Right ventricle myocardium superior (tissue), 1 donor: ENCODE measurements around the gene C15orf62. TPM values are rescaled to one million over a fixed set of nuclear protein-coding genes. Genes with fewer than 3 reads are reported as not detected.

Source experiments
- ATAC-seq: fragments of 200-7000 bp; cut with Tn5 transposase; one replicate; pipeline ENCODE4 v1.9.1; 2020; ENCODE audit warnings: mild to moderate bottlenecking; ENCODE audit not compliant: poor library complexity
- DNase-seq: peaks from one replicate; pipeline ENCODE4 v3.0.0-alpha.2; 2020
- intact Hi-C: fragments of 100-400 bp; cut with DNase I; formaldehyde crosslinking; loops from one replicate; pipeline ENCODE4 v1.11.2; 2022
- long read RNA-seq: library from polyadenylated mRNA; unstranded; transcript quantifications from one replicate; pipeline ENCODE4 v2.0.0, GENCODE V29; 2021
- total RNA-seq: library from RNA; stranded (reverse); fragmentation: NEBNext Ultra II Directional; extraction: Animal tissue kit (Norgen Biotek cat#: 25700); gene quantifications from one replicate; pipeline ENCODE4 v1.2.1, GENCODE V29; 2021
- donor health status: DM: no; HTN: yes; CAD: no; lungs with severe emphysema.

The C15orf62 gene
- total RNA-seq = 0.16 TPM
- long read RNA-seq = 0 reads

GRCh38 chr15:40769274-40770146 is at the start of gene C15orf62:
Gene C15orf62, plus strand, starts transcription at chr15:40769980. Its CDS starts 516 bp downstream, at chr15:40770496.
- intact Hi-C loops = no loop called here
- no peak for ATAC-seq
- DNase-seq = no peak

- no peak for ATAC-seq
- no peak for DNase-seq
- intact Hi-C loops = no loop called here
Observed at GRCh38 chr15:40721701-40722100, 48.1 kb upstream of the C15orf62 start.

- intact Hi-C loops = no loop called here
- ATAC-seq (no peak), DNase-seq (no peak)
Observed at GRCh38 chr15:40722354-40722753, 47.4 kb upstream of the C15orf62 start.

- ATAC-seq = no peak
- intact Hi-C loops = no loop called here
- DNase-seq = no peak
Observed at GRCh38 chr15:40722934-40723333, 46.8 kb upstream of the C15orf62 start.

GRCh38 chr15:40723919-40724318 is 45.9 kb upstream of the C15orf62 start:
- no peak for ATAC-seq
- no peak for DNase-seq
- intact Hi-C loops = no loop called here

- DNase-seq (no peak), ATAC-seq (no peak)
- intact Hi-C loops = no loop called here
Observed at GRCh38 chr15:40731034-40731433, 38.7 kb upstream of the C15orf62 start.

GRCh38 chr15:40736575-40736974 is 33.2 kb upstream of the C15orf62 start:
- no peak for ATAC-seq

GRCh38 chr15:40737048-40737447 is 32.7 kb upstream of the C15orf62 start:
- ATAC-seq = no peak
- intact Hi-C loops = no loop called here
- no peak for DNase-seq

More at GRCh38 chr15:40736575-40736974, 33.2 kb upstream of the C15orf62 start:
- intact Hi-C loops = no loop called here
- no peak for DNase-seq

GRCh38 chr15:40739047-40739446 is 30.7 kb upstream of the C15orf62 start:
- intact Hi-C loops = no loop called here
- ATAC-seq (no peak), DNase-seq (no peak)

- DNase-seq = no peak
- intact Hi-C loops = no loop called here
- ATAC-seq = no peak
Observed at GRCh38 chr15:40739854-40740253, 29.9 kb upstream of the C15orf62 start.

GRCh38 chr15:40743485-40743901 is 26.3 kb upstream of the C15orf62 start:
- peak; percentile 38 for ATAC-seq

GRCh38 chr15:40743921-40744814 is 25.6 kb upstream of the C15orf62 start:
- intact Hi-C loops = no loop called here
- peak; percentile 57 for ATAC-seq
- peak; percentile 52 for DNase-seq

More at GRCh38 chr15:40743485-40743901, 26.3 kb upstream of the C15orf62 start:
- DNase-seq = no peak
- intact Hi-C loops = no loop called here

- DNase-seq = no peak
- intact Hi-C loops = no loop called here
- no peak for ATAC-seq
Observed at GRCh38 chr15:40744815-40745152, 25.0 kb upstream of the C15orf62 start.

- no peak for DNase-seq
- intact Hi-C loops = no loop called here
- peak; percentile 36 for ATAC-seq
Observed at GRCh38 chr15:40746916-40747418, 22.8 kb upstream of the C15orf62 start.

- no peak for DNase-seq
- intact Hi-C loops = no loop called here
- ATAC-seq = no peak
Observed at GRCh38 chr15:40747685-40748631, 21.8 kb upstream of the C15orf62 start.

GRCh38 chr15:40749151-40749630 is 20.6 kb upstream of the C15orf62 start:
- no peak for ATAC-seq
- intact Hi-C loops = no loop called here
- no peak for DNase-seq

GRCh38 chr15:40750885-40751284 is 18.9 kb upstream of the C15orf62 start:
- ATAC-seq = no peak
- intact Hi-C loops = loop anchor here (10.0 kb wide), 1 partner anchor 56 kb away; the partner anchor contains the start of gene RAD51
- DNase-seq = no peak

GRCh38 chr15:40751745-40752144 is 18.0 kb upstream of the C15orf62 start:
- intact Hi-C loops = loop anchor here (10.0 kb wide), 1 partner anchor 57 kb away; the partner anchor contains the start of gene RAD51
- DNase-seq = no peak
- ATAC-seq = no peak
